D721Med (cell line): ENCODE results near the gene IQGAP3.
A peak's percentile ranks its signal among the peaks of the same experiment; 100 is the strongest.

ENCODE experiments used
- DNase-seq: peaks from one replicate; pipeline ENCODE4 v3.0.0; 2011; ENCODE audit warnings: low spot score; ENCODE audit not compliant: insufficient read length
- FAIRE-seq: peaks from 2 replicates; lab custom pipeline; 2011; peaks lifted over from hg19 to GRCh38; lab: Jason Lieb, UNC
- CTCF ChIP-seq: IDR thresholded peaks from 2 replicates; pipeline ENCODE4 v1.5.1; 2012; ENCODE audit warnings: mild to moderate bottlenecking, control low read depth; ENCODE audit not compliant: insufficient read depth; ENCODE audit errors: missing control alignments

The IQGAP3 gene

DNA sequence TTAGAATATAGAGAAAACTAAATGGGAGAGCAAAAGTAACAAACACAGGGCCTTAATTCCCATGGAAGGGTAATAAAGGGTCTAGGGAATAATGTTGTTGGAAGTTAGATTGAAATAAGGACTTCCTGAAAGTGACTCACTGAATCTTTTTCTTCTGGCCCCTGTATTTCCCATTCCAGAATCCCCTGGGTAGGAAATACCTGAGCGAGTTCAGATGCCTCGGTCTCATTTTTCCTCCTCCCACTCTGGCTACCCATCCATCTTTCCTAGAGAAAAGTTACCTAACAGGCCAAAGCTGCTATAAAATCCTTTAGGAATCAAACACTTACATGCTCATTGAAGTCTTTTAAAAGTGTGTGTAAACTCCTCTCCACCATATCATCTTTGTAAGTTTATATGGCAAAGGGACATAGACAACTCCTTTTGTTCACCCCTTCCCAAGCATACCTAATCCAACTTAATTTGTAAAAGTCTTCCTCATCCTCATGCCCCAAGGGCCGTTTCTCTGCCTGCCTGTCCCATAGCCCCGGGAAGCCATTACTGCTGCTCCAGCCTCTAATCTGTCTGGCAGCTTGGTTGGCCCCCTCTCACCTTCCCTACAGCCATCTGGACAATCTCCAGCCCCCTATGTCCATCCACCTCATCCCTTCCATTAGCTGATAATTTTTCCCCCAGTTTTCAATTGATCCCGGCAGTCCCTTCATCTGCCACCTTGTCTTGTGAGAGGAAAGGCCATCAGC, 68.5 kb downstream of the IQGAP3 start:
- no peak for FAIRE-seq
- TF ChIP-seq CTCF: no peak
- no peak for DNase-seq

GRCh38 chr1:156502894-156503697, 69.3 kb downstream of the IQGAP3 start:
- TF ChIP-seq CTCF: no peak
- FAIRE-seq (no peak), DNase-seq (no peak)

DNA sequence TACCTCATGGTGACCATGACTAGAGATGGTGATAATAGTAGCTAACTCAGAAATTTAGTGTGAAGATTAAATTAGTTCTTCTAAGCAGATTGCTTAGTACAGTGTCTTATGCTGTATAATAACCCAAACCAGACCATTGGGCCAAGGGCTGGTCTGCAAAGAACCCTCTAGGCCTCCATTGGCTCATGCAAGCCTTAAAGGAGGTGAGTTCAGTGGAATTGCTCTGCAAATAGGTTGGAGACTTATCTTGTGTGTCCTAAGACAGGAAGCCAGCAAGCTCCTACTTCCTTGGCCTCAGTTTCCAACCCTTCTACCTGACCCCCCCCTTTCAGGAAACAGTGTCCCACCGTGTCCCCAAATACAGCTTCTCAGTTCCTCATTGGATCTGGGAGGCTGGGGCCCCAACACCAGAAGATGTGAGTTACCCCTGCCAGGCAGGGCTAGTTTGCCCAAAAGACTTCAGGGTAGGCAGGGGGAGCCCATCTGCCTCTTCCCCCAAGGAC, 69.9 kb downstream of the IQGAP3 start:
- TF ChIP-seq CTCF: no peak
- FAIRE-seq (no peak), DNase-seq (no peak)

- peak; percentile 49 for TF ChIP-seq CTCF
- peak; percentile 96 for DNase-seq
- no peak for FAIRE-seq
These were observed 71.4 kb downstream of the IQGAP3 start for GRCh38 chr1:156500793-156501506.

DNA sequence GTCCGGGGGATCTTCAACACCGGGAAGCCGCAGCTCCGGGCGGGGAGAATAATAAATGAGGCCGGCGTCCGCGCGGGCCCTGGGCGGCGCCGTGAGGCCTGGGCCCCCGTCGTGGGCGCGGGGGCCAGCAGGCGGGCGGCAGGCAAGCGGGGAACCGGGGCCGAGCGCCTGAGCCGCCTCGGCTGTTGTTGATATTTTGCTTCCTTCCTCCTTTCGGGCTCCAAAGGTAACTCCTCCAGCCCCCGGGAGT, 71.9 kb downstream of the IQGAP3 start, which contains the start of gene MEF2D:
Gene MEF2D, minus strand, starts transcription at position 233 of the 250 bp plus-strand sequence. CDS start 17,483 bp downstream, outside the sequence.
- DNase-seq (no peak), FAIRE-seq (no peak)
- no peak for TF ChIP-seq CTCF

DNA sequence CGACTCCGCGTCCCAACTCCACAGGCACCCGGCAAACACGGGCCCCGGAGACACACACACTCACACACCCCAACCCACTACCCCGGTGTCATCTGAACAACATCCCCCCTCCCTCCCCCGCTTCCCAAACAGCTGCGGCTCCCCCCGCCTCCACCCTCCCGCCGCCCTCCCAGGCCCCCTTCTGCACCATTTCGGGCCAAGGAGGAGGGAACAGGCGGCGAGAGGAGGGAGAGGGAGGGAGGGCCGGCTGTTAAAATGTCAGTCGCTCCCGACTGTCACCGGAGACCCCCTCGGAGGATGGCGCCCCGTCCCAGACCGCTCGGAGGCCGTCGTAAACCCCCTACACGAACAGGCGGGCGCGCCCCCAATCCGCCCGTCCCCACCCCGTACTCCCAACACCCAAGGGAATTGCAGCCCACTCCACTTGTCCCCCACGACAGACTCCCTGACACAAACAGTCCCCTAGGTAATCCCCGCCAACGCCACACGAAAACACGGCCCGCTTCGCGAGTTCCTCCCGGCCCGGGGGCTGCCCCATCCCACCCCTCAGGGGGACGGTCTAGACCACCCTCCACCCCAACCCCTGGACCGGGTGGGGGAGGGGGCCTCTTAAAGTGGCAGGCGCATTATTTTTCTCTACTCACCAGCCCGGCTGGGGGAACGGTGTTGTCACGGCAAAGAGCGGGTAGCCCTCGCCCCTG, 72.4 kb downstream of the IQGAP3 start:
- FAIRE-seq: no peak
- TF ChIP-seq CTCF: no peak
- no peak for DNase-seq
